Measurements from ENCODE around the gene ALDOA. TPM values are rescaled to one million over a fixed set of nuclear protein-coding genes. Genes with fewer than 3 reads are reported as not detected.

ALDOA gene
- total and polyA plus RNA-seq, 9 of the 15 experiments (the other 6 are each of a cell fraction or from before 2014, with no cell fraction given): 311 to 2,224 (median 1,293) TPM

DNA sequence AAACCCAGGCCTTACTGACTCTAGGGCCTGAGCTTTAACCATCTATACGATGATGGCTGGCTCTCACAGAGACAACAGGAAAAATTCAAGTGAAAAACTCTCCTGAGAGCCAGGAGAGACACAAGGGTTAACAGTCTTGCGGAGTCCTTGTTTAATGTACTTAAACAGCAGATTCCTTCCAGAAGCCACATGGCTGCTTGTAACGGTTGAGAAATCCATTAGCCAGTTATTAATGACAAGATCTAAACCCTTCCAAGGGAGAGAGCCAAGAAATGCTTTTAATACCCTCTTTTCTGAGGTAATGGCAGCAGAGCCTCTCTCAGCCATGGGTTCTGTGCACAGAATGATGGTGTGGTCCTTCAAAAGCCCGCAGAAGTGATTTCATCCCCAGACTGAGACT lies 5.2 kb upstream of the ALDOA start (continued):
- TF ChIP-seq, protein P1, sequence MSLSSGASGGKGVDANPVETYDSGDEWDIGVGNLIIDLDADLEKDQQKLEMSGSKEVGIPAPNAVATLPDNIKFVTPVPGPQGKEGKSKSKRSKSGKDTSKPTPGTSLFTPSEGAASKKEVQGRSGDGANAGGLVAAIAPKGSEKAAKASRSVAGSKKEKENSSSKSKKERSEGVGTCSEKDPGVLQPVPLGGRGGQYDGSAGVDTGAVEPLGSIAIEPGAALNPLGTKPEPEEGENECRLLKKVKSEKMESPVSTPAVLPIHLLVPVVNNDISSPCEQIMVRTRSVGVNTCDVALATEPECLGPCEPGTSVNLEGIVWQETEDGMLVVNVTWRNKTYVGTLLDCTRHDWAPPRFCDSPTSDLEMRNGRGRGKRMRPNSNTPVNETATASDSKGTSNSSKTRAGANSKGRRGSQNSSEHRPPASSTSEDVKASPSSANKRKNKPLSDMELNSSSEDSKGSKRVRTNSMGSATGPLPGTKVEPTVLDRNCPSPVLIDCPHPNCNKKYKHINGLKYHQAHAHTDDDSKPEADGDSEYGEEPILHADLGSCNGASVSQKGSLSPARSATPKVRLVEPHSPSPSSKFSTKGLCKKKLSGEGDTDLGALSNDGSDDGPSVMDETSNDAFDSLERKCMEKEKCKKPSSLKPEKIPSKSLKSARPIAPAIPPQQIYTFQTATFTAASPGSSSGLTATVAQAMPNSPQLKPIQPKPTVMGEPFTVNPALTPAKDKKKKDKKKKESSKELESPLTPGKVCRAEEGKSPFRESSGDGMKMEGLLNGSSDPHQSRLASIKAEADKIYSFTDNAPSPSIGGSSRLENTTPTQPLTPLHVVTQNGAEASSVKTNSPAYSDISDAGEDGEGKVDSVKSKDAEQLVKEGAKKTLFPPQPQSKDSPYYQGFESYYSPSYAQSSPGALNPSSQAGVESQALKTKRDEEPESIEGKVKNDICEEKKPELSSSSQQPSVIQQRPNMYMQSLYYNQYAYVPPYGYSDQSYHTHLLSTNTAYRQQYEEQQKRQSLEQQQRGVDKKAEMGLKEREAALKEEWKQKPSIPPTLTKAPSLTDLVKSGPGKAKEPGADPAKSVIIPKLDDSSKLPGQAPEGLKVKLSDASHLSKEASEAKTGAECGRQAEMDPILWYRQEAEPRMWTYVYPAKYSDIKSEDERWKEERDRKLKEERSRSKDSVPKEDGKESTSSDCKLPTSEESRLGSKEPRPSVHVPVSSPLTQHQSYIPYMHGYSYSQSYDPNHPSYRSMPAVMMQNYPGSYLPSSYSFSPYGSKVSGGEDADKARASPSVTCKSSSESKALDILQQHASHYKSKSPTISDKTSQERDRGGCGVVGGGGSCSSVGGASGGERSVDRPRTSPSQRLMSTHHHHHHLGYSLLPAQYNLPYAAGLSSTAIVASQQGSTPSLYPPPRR (CRISPR knock-in tag; IDR thresholded peaks at IDR 0.05; ENCODE audit: borderline replicate concordance): no peak
- TF ChIP-seq, protein P2, sequence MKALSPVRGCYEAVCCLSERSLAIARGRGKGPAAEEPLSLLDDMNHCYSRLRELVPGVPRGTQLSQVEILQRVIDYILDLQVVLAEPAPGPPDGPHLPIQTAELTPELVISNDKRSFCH (CRISPR knock-in tag; IDR thresholded peaks at IDR 0.05): no peak
- TF ChIP-seq, protein P2 (tag; IDR thresholded peaks at IDR 0.05): no peak

All from K562 (cell line).